Thyroid gland (tissue), 4 donors: Measurements from ENCODE around the gene MAMSTR.

Source experiments
- CTCF ChIP-seq, 6 experiments: fragments of 200-600 bp in 3 of 6; fragments of 450-650 bp in 3 of 6; sonication (generic) in 3 of 6; IDR thresholded peaks; one replicate each; pipeline ENCODE4 v1.5.1; 2016 to 2019; ENCODE audit warnings: antibody characterized with exemption in 6 of 6, mild to moderate bottlenecking in 2 of 6, inconsistent platforms in 1 of 6, moderate library complexity in 1 of 6
- POLR2A ChIP-seq, 2 donors: fragments of 450-650 bp; IDR thresholded peaks; one replicate each; pipeline ENCODE4 v1.6.1; 2017; ENCODE audit warnings: antibody characterized with exemption in 2 of 2, mild to moderate bottlenecking in 2 of 2, moderate library complexity in 1 of 2

GRCh38 chr19:48672994-48673393, 46.5 kb downstream of the MAMSTR start, which contains the start of gene NTN5:
- no peak for TF ChIP-seq CTCF (IDR thresholded peaks at IDR 0.05)
- TF ChIP-seq POLR2A (IDR thresholded peaks at IDR 0.05), result no peak
